ENCODE results near the gene TWF2.
A peak's percentile ranks its signal among the peaks of the same experiment; 100 is the strongest.

The TWF2 gene

DNA sequence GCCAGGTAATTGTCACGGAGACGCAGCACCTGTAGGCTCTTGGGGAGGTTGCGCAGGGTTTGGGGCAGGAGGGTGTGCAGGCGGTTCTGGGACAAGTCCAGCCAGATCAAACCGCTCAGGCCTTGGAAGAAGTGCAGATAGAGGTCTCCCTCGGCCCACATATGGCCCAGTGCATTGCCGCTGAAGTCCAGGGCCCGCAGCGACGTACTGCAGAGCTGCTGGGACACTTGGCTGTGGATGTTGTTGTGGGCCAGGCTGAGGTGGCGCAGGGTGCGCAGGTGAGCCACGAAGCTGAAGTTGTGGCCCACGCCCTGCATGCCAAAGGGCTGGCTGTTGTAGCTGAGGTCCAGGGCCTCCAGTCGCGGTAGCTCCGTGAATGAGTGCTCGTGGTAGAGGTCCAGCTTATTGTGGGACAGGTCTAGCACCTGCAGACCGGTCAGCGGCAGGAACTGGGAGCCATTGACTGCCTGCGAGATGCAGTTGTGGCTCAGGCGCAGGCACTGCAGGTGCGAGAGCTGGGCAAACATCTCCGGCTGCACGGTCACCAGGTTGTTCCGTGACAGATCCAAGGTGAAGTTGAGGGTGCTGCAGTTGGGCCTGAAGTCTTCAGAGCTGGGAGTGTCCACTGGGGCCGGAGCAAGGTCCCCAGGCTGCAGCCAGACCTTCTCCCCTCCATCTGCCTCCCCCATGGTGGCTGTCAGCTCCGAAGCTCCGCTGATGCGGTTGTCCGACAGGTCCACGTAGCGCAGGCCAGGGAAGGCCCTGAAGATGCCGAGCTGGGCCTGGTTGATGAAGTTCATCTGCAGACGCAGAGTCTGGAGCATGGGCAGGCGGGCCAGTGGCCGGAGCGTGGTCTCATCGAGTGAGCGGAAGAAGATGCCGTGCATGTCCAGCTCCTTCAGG lies 16.4 kb downstream of the TWF2 start:
- no peak for DNase-seq (ENCODE audit: low read depth)

GRCh38 chr3:52221563-52222318 lies 17.2 kb downstream of the TWF2 start:
- DNase-seq (ENCODE audit: low read depth) = no peak

GRCh38 chr3:52221141-52221562 lies 17.8 kb downstream of the TWF2 start:
- no peak for DNase-seq (ENCODE audit: low read depth)

- DNase-seq (ENCODE audit: low read depth) = peak; percentile 78
Measured at GRCh38 chr3:52220380-52221026, 18.5 kb downstream of the TWF2 start.

DNA sequence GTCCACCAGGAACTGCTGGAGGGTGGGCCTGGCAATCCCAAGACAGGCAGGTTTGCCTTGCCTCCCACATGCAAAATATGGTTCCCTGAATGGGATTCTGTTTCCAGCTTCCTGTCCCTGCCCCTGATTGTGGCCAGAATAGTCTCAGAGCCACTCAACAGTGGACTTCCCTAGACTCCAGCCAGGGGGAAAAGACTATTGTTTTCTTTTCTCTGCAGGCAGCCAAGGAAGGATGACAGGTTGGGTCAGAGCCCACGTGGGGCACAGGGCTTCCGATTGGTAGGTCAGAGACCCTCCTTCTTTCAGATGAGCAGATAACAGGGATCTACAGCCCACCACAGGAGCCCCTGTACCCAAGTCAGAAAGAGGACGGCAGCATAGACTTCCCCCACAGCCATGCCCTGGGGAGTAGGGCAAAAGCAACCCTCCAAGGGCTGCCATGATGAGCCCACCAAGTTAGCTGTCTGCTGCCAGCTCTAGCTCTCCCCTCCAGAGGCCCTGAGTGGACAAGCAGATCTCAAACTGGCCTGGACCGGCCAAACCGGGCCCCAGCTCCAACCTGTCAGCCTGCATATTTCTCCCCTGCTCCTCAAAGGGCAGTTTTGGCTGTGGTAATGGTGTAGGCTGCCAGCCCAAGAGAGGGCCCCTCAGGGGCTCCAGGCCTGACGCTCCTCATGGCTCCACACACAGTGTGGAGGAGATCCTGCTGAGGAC lies 19.9 kb downstream of the TWF2 start:
- DNase-seq (ENCODE audit: low read depth) = no peak

- DNase-seq (ENCODE audit: low read depth) = no peak
Measured at GRCh38 chr3:52218454-52218853, 20.5 kb downstream of the TWF2 start.

DNA sequence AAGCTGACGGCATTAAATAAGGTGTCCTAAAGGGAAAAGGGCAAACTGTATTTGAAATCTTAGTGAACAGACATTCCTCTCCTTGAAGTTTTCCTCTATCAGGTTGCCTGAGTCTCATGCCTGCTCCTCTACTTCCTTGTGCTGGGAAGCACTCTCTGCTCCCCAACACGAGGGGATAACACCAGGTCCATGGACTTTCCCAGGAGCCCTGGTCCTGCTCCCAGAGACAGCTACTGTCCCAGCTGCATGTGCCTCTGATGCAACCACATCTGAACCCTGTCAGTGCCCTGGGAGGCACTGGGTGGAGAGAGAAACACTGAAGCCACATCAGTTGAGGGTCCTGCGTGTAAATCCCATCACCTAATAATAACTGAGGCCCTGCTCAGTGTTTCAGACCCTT lies 20.9 kb downstream of the TWF2 start:
- no peak for DNase-seq (ENCODE audit: low read depth)

- DNase-seq (ENCODE audit: low read depth) = no peak
Measured at GRCh38 chr3:52217409-52217805, 21.6 kb downstream of the TWF2 start.

DNA sequence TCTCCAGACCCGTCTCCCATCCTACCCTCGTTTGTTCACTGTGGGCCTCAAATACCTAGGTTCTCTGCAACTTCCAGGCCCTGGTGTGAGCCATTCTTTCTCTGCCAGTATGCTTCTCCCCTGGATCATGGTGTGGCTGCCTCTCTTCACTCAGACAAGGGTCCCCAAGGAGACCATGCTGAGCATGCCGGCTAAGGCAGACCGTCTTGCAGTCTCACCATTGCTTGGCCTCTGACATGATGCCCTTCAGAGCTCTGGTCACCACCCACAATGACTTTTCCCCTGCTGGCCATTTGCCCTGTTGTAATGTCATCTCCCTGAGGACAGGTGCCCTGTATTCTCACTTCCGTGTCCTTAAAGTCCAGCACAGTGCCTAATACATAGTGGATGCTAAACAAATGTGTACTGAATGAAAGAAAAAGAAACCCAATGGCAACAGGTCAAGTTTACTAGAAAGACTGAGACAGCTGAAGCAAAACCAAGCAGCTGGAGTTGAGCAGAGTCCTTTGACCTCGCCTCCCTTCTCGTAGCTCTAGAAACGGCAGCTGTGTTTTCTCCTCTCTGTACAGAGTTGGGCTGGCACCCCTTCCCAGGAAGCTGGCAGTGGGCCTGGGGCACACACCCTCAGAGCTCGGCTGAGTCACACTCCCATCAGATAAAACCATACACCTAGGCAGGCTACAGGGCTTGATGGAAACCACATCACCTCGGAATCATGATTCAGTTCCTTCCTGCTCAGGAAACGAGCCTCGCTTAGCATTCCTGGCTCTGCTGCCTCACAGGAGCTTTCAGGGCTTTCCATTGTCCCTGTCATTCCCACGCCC lies 22.2 kb downstream of the TWF2 start:
- DNase-seq (ENCODE audit: low read depth) = no peak

GRCh38 chr3:52215351-52215750 lies 23.6 kb downstream of the TWF2 start:
- no peak for DNase-seq (ENCODE audit: low read depth)

- DNase-seq (ENCODE audit: low read depth) = no peak
Measured at GRCh38 chr3:52213901-52214300, 25.1 kb downstream of the TWF2 start.

- DNase-seq (ENCODE audit: low read depth) = no peak
Measured at GRCh38 chr3:52213005-52213404, 26.0 kb downstream of the TWF2 start.

DNA sequence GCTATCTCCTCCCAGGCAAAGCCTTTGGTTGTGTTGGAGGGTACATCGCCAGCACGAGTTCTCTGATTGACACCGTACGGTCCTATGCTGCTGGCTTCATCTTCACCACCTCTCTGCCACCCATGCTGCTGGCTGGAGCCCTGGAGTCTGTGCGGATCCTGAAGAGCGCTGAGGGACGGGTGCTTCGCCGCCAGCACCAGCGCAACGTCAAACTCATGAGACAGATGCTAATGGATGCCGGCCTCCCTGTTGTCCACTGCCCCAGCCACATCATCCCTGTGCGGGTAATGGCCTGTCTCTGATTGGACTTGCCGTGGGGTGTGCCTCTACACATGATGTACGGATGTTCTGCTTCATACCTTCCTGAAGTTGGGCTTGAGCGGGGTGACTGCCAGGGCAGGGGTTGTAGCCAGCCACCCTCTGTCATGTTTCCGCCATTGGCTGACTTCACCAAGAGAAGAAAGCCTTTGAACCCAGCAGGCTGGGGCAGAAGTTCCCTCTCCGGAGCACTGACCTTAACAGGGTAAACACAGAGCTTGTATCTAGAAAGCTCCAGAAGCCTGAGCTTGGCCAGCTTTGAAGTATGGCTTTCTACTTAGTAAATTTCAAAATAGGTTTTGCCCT lies 27.6 kb downstream of the TWF2 start:
- DNase-seq (ENCODE audit: low read depth) = no peak

DNA sequence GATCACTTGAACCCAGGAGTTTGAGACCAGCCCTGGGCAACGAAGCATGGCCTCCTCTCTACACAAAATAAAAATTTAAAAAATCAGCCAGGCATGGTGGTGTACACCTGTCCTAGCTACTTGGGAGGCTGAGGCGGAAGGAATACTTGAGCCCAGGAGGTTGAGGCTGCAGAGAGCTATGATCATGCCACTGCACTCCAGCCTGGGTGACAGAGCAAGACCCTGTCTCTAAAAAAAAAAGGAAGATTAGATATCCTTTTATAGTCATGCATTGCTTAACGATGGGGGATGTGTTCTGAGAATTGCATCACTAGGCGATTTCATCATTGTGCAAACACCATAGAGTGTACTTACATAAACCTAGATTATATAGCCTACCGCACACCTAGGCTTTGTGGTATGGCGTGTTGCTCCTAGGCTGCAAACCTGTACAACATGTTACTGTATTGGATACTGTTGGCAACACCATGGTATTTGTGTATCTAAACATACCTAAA lies 28.4 kb downstream of the TWF2 start:
- DNase-seq (ENCODE audit: low read depth) = no peak

GRCh38 chr3:52210037-52210436 lies 28.9 kb downstream of the TWF2 start:
- no peak for DNase-seq (ENCODE audit: low read depth)

DNA sequence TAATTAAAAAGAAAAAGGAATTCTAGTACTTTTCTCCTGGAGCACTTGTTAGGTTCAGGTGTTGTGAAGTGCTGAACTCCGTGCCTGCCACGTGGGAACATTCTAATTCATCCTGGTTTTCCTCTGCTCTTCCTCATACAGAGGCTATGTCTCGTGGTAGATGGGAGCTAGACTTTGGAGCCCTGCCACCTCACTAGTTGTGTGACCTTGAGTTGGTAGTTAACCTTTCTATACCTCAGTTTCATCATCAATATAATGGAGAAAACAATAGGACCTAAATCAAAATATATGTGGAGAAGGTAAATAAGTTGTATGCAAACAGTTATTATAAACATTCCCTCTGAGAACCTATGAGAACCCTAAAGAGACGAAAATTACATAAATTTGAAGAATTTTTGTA lies 30.4 kb downstream of the TWF2 start:
- DNase-seq (ENCODE audit: low read depth) = no peak

DNA sequence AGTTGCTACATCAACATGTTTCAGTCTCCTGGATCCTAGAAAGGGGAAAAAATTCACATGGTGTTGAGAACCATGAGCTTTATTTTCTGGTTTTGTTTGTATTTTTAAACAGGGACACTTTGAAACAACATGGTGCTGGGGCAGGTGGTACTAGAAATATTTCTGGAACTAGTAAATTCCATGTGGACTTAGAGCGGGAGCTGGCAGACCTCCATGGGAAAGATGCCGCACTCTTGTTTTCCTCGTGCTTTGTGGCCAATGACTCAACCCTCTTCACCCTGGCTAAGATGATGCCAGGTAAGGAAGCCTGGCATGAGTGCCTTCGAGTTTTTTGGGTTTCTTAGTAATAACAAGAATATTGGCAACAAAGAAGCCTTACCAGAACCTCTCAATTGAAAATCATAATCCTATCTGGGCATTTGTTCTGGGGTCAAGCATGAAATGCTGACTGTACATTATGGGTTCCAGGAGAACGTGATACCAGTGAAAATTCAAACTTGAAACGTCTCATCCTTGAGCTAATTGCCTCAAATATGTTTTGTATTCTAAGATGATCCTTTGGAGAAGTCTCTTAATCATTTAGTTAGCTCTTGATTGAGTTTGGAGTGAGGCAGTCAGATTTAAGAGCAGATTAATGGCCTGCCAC lies 33.1 kb downstream of the TWF2 start:
- no peak for DNase-seq (ENCODE audit: low read depth)

DNA sequence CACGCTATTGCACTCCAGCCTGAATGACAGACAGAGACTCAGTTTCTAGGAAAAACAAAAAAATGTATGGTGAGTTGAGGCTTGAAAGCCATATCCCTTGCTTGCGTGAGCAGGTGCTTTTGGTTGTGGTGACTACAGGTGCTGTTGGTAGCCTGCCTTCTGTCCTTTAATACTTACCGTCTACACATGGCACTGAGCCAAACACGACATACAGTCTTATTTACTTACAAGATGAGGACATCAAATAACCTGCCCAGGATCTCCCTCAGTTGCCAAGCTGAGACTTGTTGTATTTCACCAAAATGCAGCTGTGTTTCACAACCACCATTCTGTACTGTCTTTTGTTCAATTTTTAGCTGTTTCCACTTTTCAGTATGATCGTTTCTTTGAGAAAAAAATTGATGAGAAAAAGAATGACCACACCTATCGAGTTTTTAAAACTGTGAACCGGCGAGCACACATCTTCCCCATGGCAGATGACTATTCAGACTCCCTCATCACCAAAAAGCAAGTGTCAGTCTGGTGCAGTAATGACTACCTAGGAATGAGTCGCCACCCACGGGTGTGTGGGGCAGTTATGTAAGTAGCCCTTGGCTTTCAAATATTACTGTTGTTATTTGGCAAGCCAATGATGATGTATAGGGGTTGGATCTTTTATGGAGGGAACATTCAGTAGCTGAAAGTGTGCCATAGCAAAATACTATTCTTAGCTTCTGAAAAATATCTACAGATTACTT lies 34.5 kb downstream of the TWF2 start:
- no peak for DNase-seq (ENCODE audit: low read depth)

DNA sequence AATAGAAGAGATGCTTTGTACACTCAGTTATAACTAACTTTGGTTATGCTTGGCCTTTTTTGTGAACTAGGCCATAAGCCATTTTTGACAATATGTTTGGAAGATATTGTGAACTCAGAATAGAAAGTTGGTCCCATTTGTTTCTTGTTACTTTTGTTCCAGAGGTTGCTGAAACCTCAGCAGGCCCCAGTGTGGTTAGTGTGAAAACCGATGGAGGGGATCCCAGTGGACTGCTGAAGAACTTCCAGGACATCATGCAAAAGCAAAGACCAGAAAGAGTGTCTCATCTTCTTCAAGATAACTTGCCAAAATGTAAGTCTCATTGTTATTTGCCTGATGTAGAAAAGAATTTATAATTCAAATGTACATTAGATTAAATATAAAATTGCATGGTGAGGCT lies 35.3 kb downstream of the TWF2 start:
- DNase-seq (ENCODE audit: low read depth) = no peak

Data from stimulated activated CD8-positive, alpha-beta memory T cell treated with anti-CD3 and anti-CD28 coated beads, Interleukin-4, amount 100 ng/mL, for 24 hours (primary cell).